CD8-positive, alpha-beta memory T cell (primary cell): Measurements from ENCODE around the gene HAUS6. TPM values are rescaled to one million over a fixed set of nuclear protein-coding genes. Genes with fewer than 3 reads are reported as not detected.
"Not testable (repeated sequence)": the region's sequence is repeated elsewhere in the genome, so short reads cannot be mapped to it uniquely, and the experiment has no call there.

Experiments
- CTCF ChIA-PET: fragments of 350-600 bp; sonication (Branson Sonifier 250); formaldehyde crosslinking; loops from one replicate; lab custom pipeline; 2021; ENCODE audit warnings: antibody characterized with exemption; lab: Charles Lee
- POLR2A ChIA-PET: fragments of 350-600 bp; sonication (Branson Sonifier 250); formaldehyde crosslinking; loops from one replicate; lab custom pipeline; 2021; ENCODE audit warnings: antibody characterized with exemption; lab: Charles Lee
- DNase-seq, 5 donors: peaks; one replicate each; pipeline versions ENCODE4 v3.0.0 to v3.0.0-alpha.2; 2020 to 2022; ENCODE audit warnings: mixed read lengths in 1 of 5
- H3K27ac ChIP-seq: one replicate; pipeline ENCODE4 v1.7.0; 2013; ENCODE audit warnings: low read depth, mild to moderate bottlenecking, low read length, moderate library complexity
- H3K27me3 ChIP-seq: 2 replicates; pipeline ENCODE4 v1.7.0; 2013; ENCODE audit warnings: low read length, mild to moderate bottlenecking; ENCODE audit not compliant: insufficient read depth, poor library complexity, severe bottlenecking
- H3K36me3 ChIP-seq: 2 replicates; pipeline ENCODE4 v1.7.0; 2013; ENCODE audit warnings: mild to moderate bottlenecking, low read length, moderate library complexity; ENCODE audit not compliant: insufficient read depth
- H3K4me1 ChIP-seq: 2 replicates; pipeline ENCODE4 v1.7.0; 2013; ENCODE audit warnings: mild to moderate bottlenecking, low read length, moderate library complexity; ENCODE audit not compliant: insufficient read depth
- H3K4me3 ChIP-seq: 2 replicates; pipeline ENCODE4 v1.7.0; 2013; ENCODE audit warnings: mild to moderate bottlenecking, low read length
- H3K9me3 ChIP-seq: 2 replicates; pipeline ENCODE4 v1.7.0; 2013; ENCODE audit warnings: mild to moderate bottlenecking, low read length
- H3K27ac Mint-ChIP-seq, 8 donors: one replicate each; pipeline ENCODE4 v1.8.0; 2020 to 2021; ENCODE audit warnings: mixed read lengths in 8 of 8, mild to moderate bottlenecking in 6 of 8, inconsistent platforms in 3 of 8, moderate library complexity in 3 of 8
- H3K27me3 Mint-ChIP-seq, 2 donors: one replicate each; pipeline ENCODE4 v1.8.0; 2020 to 2021; ENCODE audit warnings: mixed read lengths in 2 of 2, mild to moderate bottlenecking in 1 of 2, moderate library complexity in 1 of 2
- H3K36me3 Mint-ChIP-seq, 3 donors: one replicate each; pipeline ENCODE4 v1.8.0; 2020 to 2021; ENCODE audit warnings: mixed read lengths in 3 of 3, inconsistent platforms in 1 of 3, mild to moderate bottlenecking in 1 of 3
- H3K4me1 Mint-ChIP-seq, 3 donors: one replicate each; pipeline ENCODE4 v1.8.0; 2020 to 2021; ENCODE audit warnings: mixed read lengths in 3 of 3, inconsistent platforms in 1 of 3, mild to moderate bottlenecking in 1 of 3
- H3K4me3 Mint-ChIP-seq, 7 donors: one replicate each; pipeline ENCODE4 v1.8.0; 2020 to 2021; ENCODE audit warnings: mixed read lengths in 7 of 7, mild to moderate bottlenecking in 6 of 7, moderate library complexity in 4 of 7, inconsistent platforms in 2 of 7
- H3K9me3 Mint-ChIP-seq, 5 donors: one replicate each; pipeline ENCODE4 v1.8.0; 2020 to 2022; ENCODE audit warnings: mixed read lengths in 5 of 5, mild to moderate bottlenecking in 3 of 5, moderate library complexity in 2 of 5, inconsistent platforms in 1 of 5
- polyA plus RNA-seq: library from polyadenylated mRNA; unstranded; fragments of 300-500 nt; fragmentation: Illumina TruSeq; gene quantifications from one replicate; pipeline ENCODE4 v1.2.3, GENCODE V29; 2021
- total RNA-seq, 2 experiments: library from RNA; stranded (reverse); gene quantifications; one replicate each; pipeline ENCODE4 v1.2.3, GENCODE V29; 2021

The HAUS6 gene
- total and polyA plus RNA-seq, 3 experiments from 2014 or later = 6.2 to 36.3 (median 32.1) TPM

DNA sequence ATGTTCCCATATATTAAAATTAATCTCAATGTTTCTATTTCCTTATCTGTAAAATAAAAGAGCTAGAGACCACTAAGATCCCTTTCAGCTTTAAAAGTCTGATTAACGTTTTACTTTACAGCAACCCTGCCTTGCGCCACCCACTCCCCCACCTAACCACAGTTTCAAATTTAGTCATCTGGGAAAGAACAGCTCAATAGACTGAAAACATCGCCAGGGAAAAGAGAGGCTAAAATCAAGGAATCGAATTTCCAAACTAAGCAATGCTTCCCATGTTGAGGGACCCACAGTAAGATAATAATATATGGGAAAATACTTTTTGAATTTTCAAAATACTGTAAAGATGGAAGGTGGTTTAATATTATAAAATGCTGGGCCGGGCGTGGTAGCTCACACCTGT, 76.3 kb downstream of the HAUS6 start:
- Histone ChIP-seq H3K27me3 (peaks cover 6% of the 10 kb centered on the region), H3K4me3 (no peak overlapping the region), H3K36me3 (no peaks in the 10 kb centered on the region), H3K27ac (no peak overlapping the region), H3K4me1 (no peaks in the 10 kb centered on the region), H3K9me3 (no peaks in the 10 kb centered on the region)
- peaks cover 6 to 28% of the 10 kb centered on the region in 2 donors for H3K27me3 Mint-ChIP-seq
- no peak overlapping the region for H3K27ac Mint-ChIP-seq
- CTCF ChIA-PET = no interaction called here
- H3K36me3 Mint-ChIP-seq = no peaks in the 10 kb centered on the region
- peaks cover 0 to 4% (median 0%) of the 10 kb centered on the region in 5 donors for H3K9me3 Mint-ChIP-seq
- POLR2A ChIA-PET = interaction anchor here (0.6 kb wide), 1 partner anchor 552 kb away, joined by 3 read pairs; no protein-coding TSS in a partner anchor
- H3K4me3 Mint-ChIP-seq = no peak overlapping the region
- no peak for DNase-seq
- H3K4me1 Mint-ChIP-seq = peaks cover 0 to 4% (median 1%) of the 10 kb centered on the region in 3 donors

DNA sequence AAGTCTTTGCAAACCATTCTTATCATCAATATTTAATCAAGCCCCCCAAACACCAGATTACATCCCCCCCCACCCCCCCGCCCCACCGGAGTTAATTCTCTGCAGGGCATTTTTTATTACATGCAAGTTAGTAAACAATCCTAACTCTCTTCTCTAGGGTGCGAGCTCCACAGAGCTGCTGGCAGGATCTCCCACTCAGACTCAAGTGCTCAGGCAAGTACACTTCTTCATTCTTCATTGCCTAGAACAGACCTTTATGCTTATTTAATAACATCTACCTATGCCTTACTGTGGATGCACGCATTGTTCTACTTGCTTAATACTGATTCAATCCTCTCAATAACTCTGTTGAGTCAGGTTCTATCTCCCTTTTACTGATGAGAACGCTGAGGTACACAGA, 79.6 kb downstream of the HAUS6 start:
- Mint-ChIP-seq H3K27ac (no peak overlapping the region), H3K36me3 (peaks cover 0 to 4% (median 0%) of the 10 kb centered on the region in 3 donors), H3K9me3 (peaks cover 0 to 4% (median 0%) of the 10 kb centered on the region in 5 donors), H3K4me3 (no peak overlapping the region), H3K27me3 (peaks cover 1 to 15% of the 10 kb centered on the region in 2 donors), H3K4me1 (no peaks in the 10 kb centered on the region)
- H3K4me3 ChIP-seq = no peak overlapping the region
- ChIA-PET POLR2A (no interaction called here), CTCF (no interaction called here)
- no peaks in the 10 kb centered on the region for H3K27me3 ChIP-seq
- H3K36me3 ChIP-seq = no peaks in the 10 kb centered on the region
- no peak for DNase-seq
- H3K4me1 ChIP-seq = no peaks in the 10 kb centered on the region
- no peak overlapping the region for H3K27ac ChIP-seq
- H3K9me3 ChIP-seq = no peaks in the 10 kb centered on the region

DNA sequence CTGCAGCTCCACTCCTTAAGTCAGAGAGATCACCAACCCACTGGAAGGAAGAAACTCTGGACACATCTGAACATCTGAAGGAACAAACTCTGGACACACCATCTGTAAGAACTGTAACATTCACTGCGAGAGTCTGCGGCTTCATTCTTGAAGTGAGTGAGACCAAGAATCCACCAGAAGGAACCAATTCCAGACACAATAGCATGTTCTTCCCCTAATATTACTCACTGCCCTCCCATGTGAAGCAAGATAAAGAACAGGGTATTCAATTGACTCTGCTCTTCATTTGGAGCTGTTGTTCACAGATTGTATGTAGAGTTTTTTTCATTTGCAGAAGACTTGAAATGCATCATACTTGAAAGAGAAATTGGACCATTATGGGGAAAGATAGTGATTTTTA, 80.5 kb downstream of the HAUS6 start:
- Mint-ChIP-seq H3K27me3 (peaks cover 1 to 15% of the 10 kb centered on the region in 2 donors), H3K4me3 (no peak overlapping the region), H3K36me3 (peaks cover 0 to 4% (median 0%) of the 10 kb centered on the region in 3 donors), H3K27ac (no peak overlapping the region), H3K9me3 (peaks cover 0 to 4% (median 0%) of the 10 kb centered on the region in 5 donors), H3K4me1 (no peaks in the 10 kb centered on the region)
- Histone ChIP-seq H3K9me3 (no peaks in the 10 kb centered on the region), H3K36me3 (no peaks in the 10 kb centered on the region), H3K4me1 (no peaks in the 10 kb centered on the region), H3K27me3 (no peaks in the 10 kb centered on the region), H3K27ac (no peak overlapping the region), H3K4me3 (no peak overlapping the region)
- POLR2A ChIA-PET = no interaction called here
- no peak for DNase-seq
- CTCF ChIA-PET = no interaction called here

DNA sequence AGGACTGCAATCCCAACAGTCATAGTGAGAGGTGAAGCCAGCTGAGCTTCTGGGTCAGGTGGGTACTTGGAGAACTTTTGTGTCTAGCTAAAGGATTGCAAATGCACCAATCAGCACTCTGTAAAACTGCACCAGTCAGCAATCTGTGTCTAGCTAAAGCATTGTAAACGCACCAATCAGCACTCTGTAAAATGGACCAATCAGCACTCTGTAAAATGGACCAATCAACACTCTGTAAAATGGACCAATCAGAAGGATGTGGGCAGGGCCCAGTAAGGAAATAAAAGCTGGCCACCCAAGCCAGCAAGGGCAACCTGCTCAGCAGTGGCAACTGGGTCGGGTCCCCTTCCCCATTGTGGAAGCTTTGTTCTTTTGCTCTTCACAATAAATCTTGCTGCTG, 81.1 kb downstream of the HAUS6 start:
- H3K27ac ChIP-seq, H3K4me1 ChIP-seq, H3K9me3 ChIP-seq, POLR2A ChIA-PET, H3K4me3 Mint-ChIP-seq, H3K36me3 ChIP-seq, H3K27me3 ChIP-seq, H3K4me1 Mint-ChIP-seq, H3K9me3 Mint-ChIP-seq, DNase-seq, H3K27ac Mint-ChIP-seq, H3K36me3 Mint-ChIP-seq, CTCF ChIA-PET, H3K4me3 ChIP-seq: not testable (repeated sequence)
- H3K27me3 Mint-ChIP-seq = peaks cover 1 to 12% of the 10 kb centered on the region in 2 donors

DNA sequence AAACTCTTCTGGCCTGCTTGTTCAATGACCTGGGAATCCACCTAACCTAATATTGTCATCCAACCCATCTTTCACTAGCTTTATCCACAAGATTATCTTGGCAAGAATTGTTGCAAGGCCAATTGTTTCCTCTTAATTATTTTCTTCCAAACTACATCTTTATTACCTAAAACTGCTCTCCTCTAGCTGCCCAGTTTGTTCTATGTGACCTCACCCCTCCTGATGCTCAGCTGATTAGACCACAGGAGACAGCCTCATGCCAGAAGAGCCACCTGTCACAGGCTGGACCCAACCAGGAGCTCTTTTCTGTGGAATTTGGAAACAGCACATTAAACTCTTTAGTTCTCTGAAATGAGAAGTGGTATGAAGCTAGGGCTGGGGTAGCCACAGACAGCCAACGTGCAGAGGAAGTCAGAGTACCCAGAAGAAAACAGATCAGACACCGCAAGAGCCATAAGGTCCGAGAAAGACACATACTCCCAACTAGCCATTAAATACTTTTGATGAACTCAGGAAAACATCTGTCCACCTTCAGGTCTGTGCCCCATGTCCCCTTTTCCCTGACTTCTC, 81.7 kb downstream of the HAUS6 start:
- Mint-ChIP-seq H3K9me3 (peaks cover 0 to 4% (median 0%) of the 10 kb centered on the region in 5 donors), H3K4me1 (no peaks in the 10 kb centered on the region), H3K27ac (no peak overlapping the region), H3K36me3 (peaks cover 0 to 4% (median 0%) of the 10 kb centered on the region in 3 donors), H3K27me3 (peaks cover 1 to 6% of the 10 kb centered on the region in 2 donors), H3K4me3 (peak overlapping the region in 1 of 7 donors; percentile 5)
- H3K27ac ChIP-seq = no peak overlapping the region
- ChIA-PET CTCF (no interaction called here), POLR2A (no interaction called here)
- H3K27me3 ChIP-seq = no peaks in the 10 kb centered on the region
- H3K9me3 ChIP-seq = no peaks in the 10 kb centered on the region
- no peaks in the 10 kb centered on the region for H3K36me3 ChIP-seq
- DNase-seq = no peak
- H3K4me1 ChIP-seq = no peaks in the 10 kb centered on the region
- no peak overlapping the region for H3K4me3 ChIP-seq

DNA sequence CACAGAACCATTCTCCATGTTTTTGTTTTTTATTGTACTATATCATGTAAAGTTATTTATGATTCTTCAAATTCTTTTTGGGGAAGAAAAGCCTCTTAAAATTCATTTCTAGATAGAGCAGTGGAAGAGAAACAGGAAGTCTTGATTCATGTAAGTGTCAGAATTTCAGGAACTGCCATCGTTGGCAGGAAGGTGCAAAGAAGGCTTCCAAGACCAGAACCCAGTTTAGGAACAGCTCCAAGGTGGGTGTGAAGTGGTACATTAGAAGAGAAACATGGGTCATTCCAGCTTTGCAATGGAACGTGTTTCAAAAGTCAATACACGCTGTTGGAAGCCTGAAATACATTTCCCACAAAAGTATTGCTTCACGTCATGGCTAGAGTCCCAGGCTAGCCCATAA, 84.5 kb downstream of the HAUS6 start:
- Mint-ChIP-seq H3K4me3 (peak overlapping the region in 1 of 7 donors; percentile 18), H3K9me3 (peaks cover 0 to 4% (median 0%) of the 10 kb centered on the region in 5 donors), H3K27ac (no peak overlapping the region), H3K4me1 (no peaks in the 10 kb centered on the region), H3K36me3 (peaks cover 0 to 4% (median 0%) of the 10 kb centered on the region in 3 donors), H3K27me3 (peaks cover 0 to 1% of the 10 kb centered on the region in 2 donors)
- Histone ChIP-seq H3K27me3 (no peaks in the 10 kb centered on the region), H3K4me1 (no peaks in the 10 kb centered on the region), H3K4me3 (no peak overlapping the region), H3K27ac (no peak overlapping the region), H3K36me3 (no peaks in the 10 kb centered on the region), H3K9me3 (no peaks in the 10 kb centered on the region)
- ChIA-PET CTCF (interaction anchor here (1.8 kb wide), 1 partner anchor 10 kb away, joined by 8 read pairs; no protein-coding TSS in a partner anchor), POLR2A (no interaction called here)
- no peak for DNase-seq

DNA sequence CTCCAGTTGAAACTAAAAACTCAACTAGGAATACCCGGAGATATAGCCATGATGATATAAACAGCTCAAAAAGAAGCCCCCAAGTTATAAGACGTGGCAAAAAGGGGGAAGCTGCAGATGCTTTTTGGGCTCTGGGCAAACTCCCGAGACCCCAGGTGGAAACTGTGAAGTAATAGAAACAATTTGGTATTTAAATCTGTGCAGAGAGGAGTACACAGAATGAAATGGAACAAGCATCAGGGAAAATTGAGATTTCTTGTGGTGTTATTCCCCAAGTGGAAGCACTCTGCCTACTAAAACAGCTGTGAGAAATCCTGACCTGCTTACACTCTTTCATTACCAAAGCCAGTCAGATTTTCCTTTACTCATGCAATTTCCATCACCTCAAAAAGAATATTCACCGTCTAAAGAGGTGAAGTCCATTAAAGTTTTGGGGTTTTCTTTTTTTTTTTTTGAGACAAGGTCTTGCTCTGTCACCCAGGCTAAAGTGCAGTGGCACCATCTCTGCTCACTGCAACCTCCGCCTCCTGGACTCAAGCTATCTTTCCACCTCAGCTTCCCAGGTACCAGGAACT, 93.2 kb downstream of the HAUS6 start:
- Histone ChIP-seq H3K9me3 (no peaks in the 10 kb centered on the region), H3K36me3 (no peaks in the 10 kb centered on the region), H3K4me1 (no peaks in the 10 kb centered on the region), H3K27me3 (no peaks in the 10 kb centered on the region), H3K27ac (no peak overlapping the region), H3K4me3 (no peak overlapping the region)
- Mint-ChIP-seq H3K27ac (no peak overlapping the region), H3K4me3 (no peak overlapping the region), H3K36me3 (no peaks in the 10 kb centered on the region), H3K4me1 (no peaks in the 10 kb centered on the region), H3K9me3 (no peaks in the 10 kb centered on the region), H3K27me3 (peaks cover 0 to under 1% of the 10 kb centered on the region in 2 donors)
- CTCF ChIA-PET = no interaction called here
- DNase-seq = no peak
- POLR2A ChIA-PET = no interaction called here
